ENCODE data around the gene SNX10. TPM values are rescaled to one million over a fixed set of nuclear protein-coding genes. Genes with fewer than 3 reads are reported as not detected.

SNX10 gene
- total and polyA plus RNA-seq, 2 experiments from 2014 or later, result 0.60 to 1.5 TPM

DNA sequence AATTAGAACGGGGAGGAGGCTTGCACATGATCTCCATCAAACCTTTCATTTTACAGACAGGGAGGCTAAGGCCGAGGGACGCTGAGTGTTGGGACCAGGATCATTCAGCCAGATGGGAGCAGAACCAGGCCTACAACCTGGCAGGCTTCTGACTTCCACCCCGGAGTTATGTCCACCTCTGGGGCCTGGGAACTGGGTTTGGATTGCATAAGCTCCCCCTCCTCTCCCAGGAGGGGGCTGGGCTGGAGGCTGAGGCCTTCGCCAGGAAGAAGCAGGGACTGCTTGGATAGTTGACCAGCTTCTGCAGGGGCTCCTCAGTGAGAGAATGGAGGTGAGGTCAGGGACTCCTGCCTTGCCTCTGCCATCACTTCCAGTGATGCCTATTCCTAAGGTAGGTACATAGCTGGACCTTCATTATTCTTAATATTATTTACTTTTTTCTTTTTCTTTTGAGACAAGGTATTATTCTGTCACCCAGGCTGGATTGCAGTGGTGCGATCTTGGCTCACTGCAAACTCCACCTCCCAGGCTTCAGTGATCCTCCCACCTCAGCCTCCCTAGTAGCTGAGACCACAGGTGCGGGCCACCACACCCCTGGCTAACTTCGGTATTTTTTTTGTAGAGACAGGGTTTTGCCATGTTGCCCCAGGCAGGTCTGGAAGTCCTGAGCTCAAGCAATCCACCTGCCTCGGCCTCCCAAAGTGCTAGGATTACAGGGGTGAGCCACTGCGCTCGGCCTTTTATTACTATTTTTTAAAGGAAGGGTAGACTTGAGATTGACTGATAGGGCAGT is 1.3 kb downstream of the SNX10 start:
- H3F3A ChIP-seq (ENCODE audit: insufficient read depth), result no peaks in the 10 kb centered on the region
- in situ Hi-C loops (cut with MboI), result no loop called here
- H3K4me3 ChIP-seq, result no peak overlapping the region
- no peak overlapping the region for H2AFZ ChIP-seq
- no peaks in the 10 kb centered on the region for H4K20me1 ChIP-seq (ENCODE audit: insufficient read depth)
- no peaks in the 10 kb centered on the region for H3K27me3 ChIP-seq (replicated peaks; ENCODE audit: insufficient read depth)
- no peak for TF ChIP-seq EZH2phosphoT487 (IDR thresholded peaks at IDR 0.05; ENCODE audit: insufficient read depth, low read depth)
- no peak for TF ChIP-seq EZH2 (IDR thresholded peaks at IDR 0.05; ENCODE audit: insufficient read depth, poor library complexity, severe bottlenecking)
- no peaks in the 10 kb centered on the region for H3K36me3 ChIP-seq (ENCODE audit: low read depth)
- no peak overlapping the region for H3K4me2 ChIP-seq (ENCODE audit: unreplicated experiment)
- no peaks in the 10 kb centered on the region for H3K9me3 ChIP-seq (ENCODE audit: low read depth)
- 93 to 94% methylated on average over 11 of the region's 11 CpGs for WGBS, 2 experiments (ENCODE audit: low coverage in 1 of 2, low lambda C conversion rate in 2 of 2, missing lambda C conversion rate in 2 of 2)
- no peak overlapping the region for H3K9ac ChIP-seq
- H3K79me2 ChIP-seq (ENCODE audit: insufficient read depth), result no peaks in the 10 kb centered on the region
- H3K9me2 ChIP-seq (ENCODE audit: insufficient read depth), result no peaks in the 10 kb centered on the region
- H3K27ac ChIP-seq, result no peak overlapping the region
- DNase-seq, result no peak
- no peaks in the 10 kb centered on the region for H3K4me1 ChIP-seq (ENCODE audit: insufficient read depth)

DNA sequence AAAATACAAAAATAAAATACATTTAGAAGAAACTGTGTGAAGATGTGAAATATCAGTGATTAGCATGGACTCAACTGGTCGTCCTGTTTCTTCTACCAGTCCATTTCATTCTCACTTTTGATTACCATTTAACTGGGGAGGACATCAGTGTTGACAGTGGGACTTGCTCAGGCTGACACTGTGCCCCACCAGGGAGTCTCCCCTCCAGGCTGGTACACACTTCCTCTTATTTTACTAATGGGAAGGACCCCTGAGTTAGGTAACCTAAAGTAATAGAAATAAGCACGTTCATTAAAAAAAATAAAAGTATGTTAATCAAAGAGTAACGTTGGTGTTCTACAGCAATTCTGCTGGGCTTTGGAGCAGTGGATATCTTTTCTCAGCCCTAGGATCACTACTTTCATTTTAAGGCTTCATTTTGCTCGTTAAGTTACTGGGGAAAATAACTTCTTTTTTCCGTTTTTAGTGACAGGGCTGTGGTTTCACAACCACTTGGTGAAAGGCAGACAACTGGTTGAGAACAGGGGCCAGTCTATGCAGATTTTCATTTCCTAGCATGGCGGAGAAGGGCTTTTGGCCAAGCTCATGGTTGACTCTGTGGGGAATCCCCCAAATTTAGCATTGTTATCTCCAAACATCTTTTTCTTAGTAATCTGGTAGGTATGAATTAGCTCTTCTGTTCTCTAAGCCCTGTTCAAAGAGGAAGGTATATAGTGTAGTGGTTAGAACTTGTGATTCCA is 2.1 kb downstream of the SNX10 start:
- H3K36me3 ChIP-seq (ENCODE audit: low read depth), result no peaks in the 10 kb centered on the region
- DNase-seq, result no peak
- H3F3A ChIP-seq (ENCODE audit: insufficient read depth), result no peaks in the 10 kb centered on the region
- H2AFZ ChIP-seq, result no peak overlapping the region
- H3K79me2 ChIP-seq (ENCODE audit: insufficient read depth), result no peaks in the 10 kb centered on the region
- in situ Hi-C loops (cut with MboI), result no loop called here
- no peak overlapping the region for H3K9ac ChIP-seq
- H3K4me1 ChIP-seq (ENCODE audit: insufficient read depth), result no peaks in the 10 kb centered on the region
- no peaks in the 10 kb centered on the region for H3K9me3 ChIP-seq (ENCODE audit: low read depth)
- H4K20me1 ChIP-seq (ENCODE audit: insufficient read depth), result no peaks in the 10 kb centered on the region
- no peak overlapping the region for H3K4me2 ChIP-seq (ENCODE audit: unreplicated experiment)
- no peak overlapping the region for H3K27ac ChIP-seq
- no peak overlapping the region for H3K4me3 ChIP-seq
- 81 to 82% methylated on average over 6 of the region's 6 CpGs for WGBS, 2 experiments (ENCODE audit: low coverage in 1 of 2, low lambda C conversion rate in 2 of 2, missing lambda C conversion rate in 2 of 2)
- TF ChIP-seq EZH2 (IDR thresholded peaks at IDR 0.05; ENCODE audit: insufficient read depth, poor library complexity, severe bottlenecking) (no peak), EZH2phosphoT487 (IDR thresholded peaks at IDR 0.05; ENCODE audit: insufficient read depth, low read depth) (no peak)
- H3K9me2 ChIP-seq (ENCODE audit: insufficient read depth), result no peaks in the 10 kb centered on the region
- H3K27me3 ChIP-seq (replicated peaks; ENCODE audit: insufficient read depth), result no peaks in the 10 kb centered on the region

DNA sequence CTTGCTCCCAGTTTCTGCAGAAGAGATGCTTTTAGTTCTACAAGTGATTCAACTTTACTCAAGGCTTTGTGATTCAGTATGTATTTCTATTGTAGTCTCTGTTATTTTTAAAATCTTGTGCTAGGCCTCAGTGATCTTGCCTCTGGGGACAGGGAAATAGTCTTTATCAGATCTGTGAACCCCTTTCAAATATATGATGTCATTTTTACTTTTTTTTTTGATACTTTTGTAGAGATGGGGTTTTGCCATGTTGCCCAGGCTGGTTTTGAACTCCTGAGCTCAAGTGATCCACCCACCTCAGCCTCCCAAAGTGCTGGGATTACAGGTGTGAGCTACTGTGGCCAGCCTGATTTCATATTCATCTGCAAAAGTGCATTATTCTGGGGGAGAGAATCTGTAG is 3.4 kb downstream of the SNX10 start:
- Histone ChIP-seq H3K4me1 (ENCODE audit: insufficient read depth) (no peaks in the 10 kb centered on the region), H2AFZ (no peak overlapping the region), H3K27ac (no peak overlapping the region), H3K9me3 (ENCODE audit: low read depth) (no peaks in the 10 kb centered on the region), H3K79me2 (ENCODE audit: insufficient read depth) (no peaks in the 10 kb centered on the region), H3K9me2 (ENCODE audit: insufficient read depth) (no peaks in the 10 kb centered on the region), H4K20me1 (ENCODE audit: insufficient read depth) (no peaks in the 10 kb centered on the region), H3K9ac (no peak overlapping the region), H3K4me3 (no peak overlapping the region), H3K36me3 (ENCODE audit: low read depth) (no peaks in the 10 kb centered on the region), H3K27me3 (replicated peaks; ENCODE audit: insufficient read depth) (no peaks in the 10 kb centered on the region), H3K4me2 (ENCODE audit: unreplicated experiment) (no peak overlapping the region), H3F3A (ENCODE audit: insufficient read depth) (no peaks in the 10 kb centered on the region)
- in situ Hi-C loops (cut with MboI), result no loop called here
- DNase-seq, result no peak
- TF ChIP-seq EZH2 (IDR thresholded peaks at IDR 0.05; ENCODE audit: insufficient read depth, poor library complexity, severe bottlenecking), result no peak
- no peak for TF ChIP-seq EZH2phosphoT487 (IDR thresholded peaks at IDR 0.05; ENCODE audit: insufficient read depth, low read depth)

DNA sequence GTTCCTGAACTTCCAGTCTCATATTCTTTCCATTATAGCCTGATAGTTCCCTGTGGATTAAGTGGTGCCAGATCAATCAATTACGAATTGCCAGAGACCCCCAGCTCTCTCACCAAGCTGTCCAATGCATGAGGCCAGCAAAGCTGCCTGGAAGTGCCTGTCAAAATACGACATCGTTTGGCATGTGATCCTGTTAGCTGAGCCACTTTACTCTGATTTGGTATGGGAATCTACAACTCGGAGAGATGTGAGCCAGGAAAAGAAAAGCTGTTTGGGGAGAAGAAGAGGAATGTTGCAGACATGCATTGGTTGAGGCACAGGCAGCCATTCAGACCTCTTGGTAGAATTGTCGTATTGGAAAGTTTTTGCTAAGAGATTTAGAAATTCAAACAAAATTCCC is 3.9 kb downstream of the SNX10 start:
- no peaks in the 10 kb centered on the region for H4K20me1 ChIP-seq (ENCODE audit: insufficient read depth)
- H2AFZ ChIP-seq, result no peak overlapping the region
- no peaks in the 10 kb centered on the region for H3K9me2 ChIP-seq (ENCODE audit: insufficient read depth)
- H3K79me2 ChIP-seq (ENCODE audit: insufficient read depth), result no peaks in the 10 kb centered on the region
- H3K4me1 ChIP-seq (ENCODE audit: insufficient read depth), result no peaks in the 10 kb centered on the region
- DNase-seq, result no peak
- TF ChIP-seq EZH2 (IDR thresholded peaks at IDR 0.05; ENCODE audit: insufficient read depth, poor library complexity, severe bottlenecking) (no peak), EZH2phosphoT487 (IDR thresholded peaks at IDR 0.05; ENCODE audit: insufficient read depth, low read depth) (no peak)
- H3K4me3 ChIP-seq, result no peak overlapping the region
- H3K27me3 ChIP-seq (replicated peaks; ENCODE audit: insufficient read depth), result no peaks in the 10 kb centered on the region
- no peaks in the 10 kb centered on the region for H3K36me3 ChIP-seq (ENCODE audit: low read depth)
- in situ Hi-C loops (cut with MboI), result no loop called here
- H3F3A ChIP-seq (ENCODE audit: insufficient read depth), result no peaks in the 10 kb centered on the region
- H3K9ac ChIP-seq, result no peak overlapping the region
- no peak overlapping the region for H3K27ac ChIP-seq
- H3K4me2 ChIP-seq (ENCODE audit: unreplicated experiment), result no peak overlapping the region
- no peaks in the 10 kb centered on the region for H3K9me3 ChIP-seq (ENCODE audit: low read depth)
- WGBS, 2 experiments (ENCODE audit: low coverage in 1 of 2, low lambda C conversion rate in 2 of 2, missing lambda C conversion rate in 2 of 2), result 68 to 73% methylated on average over 5 of the region's 5 CpGs

All from GM23248 (cell line).